ENCODE results near the gene CYP2S1.
"Not testable (repeated sequence)": the region's sequence is repeated elsewhere in the genome, so short reads cannot be mapped to it uniquely, and the experiment has no call there.

The CYP2S1 gene

DNA sequence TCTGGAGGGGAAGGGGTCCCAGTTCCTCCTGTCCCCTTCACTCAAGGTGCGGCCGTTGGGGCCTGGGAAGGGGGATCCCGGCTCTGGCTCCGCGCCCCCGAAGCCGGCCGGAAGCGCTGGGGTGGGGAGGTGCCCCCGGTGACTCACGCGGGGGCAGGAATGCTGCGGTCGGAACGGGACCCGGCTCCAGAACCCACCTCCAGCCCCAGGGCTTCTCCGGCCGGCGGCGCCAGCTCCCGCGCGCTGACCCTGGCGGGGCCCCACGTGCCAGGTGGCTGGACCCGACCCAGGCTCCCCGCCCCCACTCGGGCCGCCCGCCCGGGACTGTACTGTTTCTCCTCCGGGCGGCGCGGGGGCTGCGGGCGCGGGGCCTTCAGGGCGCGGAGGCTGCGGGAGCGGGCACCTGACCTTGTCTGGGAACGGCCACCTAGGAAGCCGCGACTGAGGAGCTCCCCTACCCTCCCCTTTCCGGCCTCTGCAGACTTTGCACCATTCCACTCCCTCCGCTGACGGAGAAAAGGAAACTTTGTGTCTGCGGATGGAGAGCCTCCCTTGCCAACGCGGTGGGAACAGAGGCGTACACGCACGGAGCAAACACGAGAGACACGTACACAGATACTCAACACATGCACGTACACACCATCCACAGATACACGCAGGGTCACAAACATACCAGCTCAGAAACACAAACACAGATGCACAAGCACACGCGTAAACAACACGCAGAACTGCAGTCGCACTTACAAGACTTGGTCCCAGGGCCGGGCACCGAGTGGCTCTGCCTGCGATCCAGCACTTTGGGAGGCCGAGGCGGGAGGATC lies 33.2 kb downstream of the CYP2S1 start:
- peak; percentile 19 for DNase-seq (ENCODE audit: low read depth)

DNA sequence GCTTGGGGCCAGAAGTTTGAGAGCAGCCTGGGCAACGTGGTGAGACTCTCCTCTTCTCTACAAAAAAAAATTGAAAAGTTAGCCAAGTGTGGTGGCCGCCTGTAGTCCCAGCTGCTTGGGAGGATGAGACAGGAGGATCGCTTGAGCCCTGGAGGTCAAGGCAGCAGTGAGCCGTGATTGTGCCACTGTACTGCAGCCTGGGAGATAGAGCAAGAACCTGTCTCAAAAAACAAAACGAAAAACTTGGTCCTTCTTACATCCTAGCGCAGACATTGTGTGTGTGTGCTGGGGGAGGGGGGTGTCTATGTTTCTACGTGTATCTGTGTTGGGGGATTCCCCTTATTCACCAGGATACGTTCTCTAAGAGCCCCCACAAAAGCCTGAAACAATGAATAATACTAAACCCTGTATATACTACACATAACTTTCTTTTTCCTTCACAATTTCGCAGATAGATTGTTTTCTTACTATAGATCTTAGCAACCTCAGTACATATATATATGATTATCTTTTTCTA lies 33.9 kb downstream of the CYP2S1 start:
- DNase-seq (ENCODE audit: low read depth) = no peak

DNA sequence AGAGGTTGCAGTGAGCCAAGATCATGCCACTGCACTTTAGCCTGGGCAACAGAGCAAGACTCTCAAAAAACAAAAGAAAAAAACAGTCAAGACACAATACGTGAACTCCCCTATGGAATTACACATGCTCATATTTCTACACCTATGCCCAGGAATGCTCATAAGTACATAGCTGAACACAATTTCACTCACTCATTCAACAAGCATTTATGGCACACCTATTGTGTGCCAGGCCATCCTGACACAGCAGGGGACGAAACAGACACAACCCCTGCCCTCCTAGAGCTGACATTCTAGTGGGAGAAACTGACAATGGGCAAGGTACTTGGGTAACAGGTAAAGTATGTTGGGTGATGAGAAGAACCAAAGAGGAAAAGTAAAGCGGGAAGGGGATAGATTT lies 35.5 kb downstream of the CYP2S1 start:
- DNase-seq (ENCODE audit: low read depth) = no peak

DNA sequence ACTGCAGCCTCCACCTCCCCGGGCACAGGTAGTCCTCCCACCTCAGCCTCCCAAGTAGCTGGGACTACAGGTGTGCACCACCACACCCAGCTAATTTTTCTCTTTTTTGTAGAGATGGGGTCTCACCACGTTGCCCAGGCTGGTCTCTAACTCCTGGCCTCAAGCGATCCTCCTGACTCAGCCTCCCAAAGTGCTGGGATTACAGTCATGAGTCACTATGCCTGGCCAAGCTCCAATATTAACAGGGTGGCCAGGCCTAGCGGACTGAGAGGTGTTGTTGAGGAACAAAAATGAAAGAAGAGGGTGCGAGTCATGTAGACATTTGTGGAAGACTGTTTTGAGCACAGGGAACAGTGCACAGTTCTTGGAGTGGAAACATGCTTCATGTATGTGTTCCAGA lies 36.3 kb downstream of the CYP2S1 start:
- not testable (repeated sequence) for DNase-seq (ENCODE audit: low read depth)

DNA sequence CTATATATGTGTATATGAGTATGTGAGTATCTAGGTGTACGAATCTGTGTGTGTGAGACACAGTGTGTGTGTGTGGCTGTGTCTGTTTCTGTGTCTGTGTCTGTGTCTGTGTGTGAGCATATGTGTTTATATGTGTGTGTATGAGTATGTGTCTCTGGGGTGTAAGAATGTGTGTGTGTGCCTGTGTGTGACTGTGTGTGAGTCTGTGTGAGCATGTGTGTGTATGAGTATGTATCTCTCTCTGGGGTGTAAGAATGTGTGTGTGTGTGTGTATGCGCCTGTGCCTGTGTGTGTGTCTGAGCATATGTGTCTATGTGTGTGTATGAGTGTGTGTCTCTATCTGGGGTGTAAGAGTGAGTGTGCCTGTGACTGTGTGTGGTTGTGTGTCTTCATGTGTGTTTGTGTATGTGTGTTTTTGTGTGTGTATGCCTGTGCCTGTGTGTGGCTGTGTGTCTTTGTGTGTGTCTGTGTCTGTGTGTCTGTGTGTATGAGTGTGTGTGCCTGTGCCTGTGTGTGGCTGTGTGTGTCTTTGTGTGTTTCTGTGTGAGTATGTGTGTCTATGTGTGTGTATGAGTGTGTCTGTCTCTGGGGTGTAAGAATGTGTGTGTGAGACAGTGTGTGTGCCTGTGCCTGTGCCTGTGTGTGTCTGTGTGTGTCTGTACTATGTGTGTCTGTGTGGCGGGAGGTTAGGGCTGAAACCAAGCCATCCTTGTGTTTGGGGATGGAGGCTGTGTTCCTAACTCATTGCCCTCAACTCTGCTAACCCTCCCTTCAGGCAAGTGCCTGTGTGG lies 37.2 kb downstream of the CYP2S1 start:
- no peak for DNase-seq (ENCODE audit: low read depth)

DNA sequence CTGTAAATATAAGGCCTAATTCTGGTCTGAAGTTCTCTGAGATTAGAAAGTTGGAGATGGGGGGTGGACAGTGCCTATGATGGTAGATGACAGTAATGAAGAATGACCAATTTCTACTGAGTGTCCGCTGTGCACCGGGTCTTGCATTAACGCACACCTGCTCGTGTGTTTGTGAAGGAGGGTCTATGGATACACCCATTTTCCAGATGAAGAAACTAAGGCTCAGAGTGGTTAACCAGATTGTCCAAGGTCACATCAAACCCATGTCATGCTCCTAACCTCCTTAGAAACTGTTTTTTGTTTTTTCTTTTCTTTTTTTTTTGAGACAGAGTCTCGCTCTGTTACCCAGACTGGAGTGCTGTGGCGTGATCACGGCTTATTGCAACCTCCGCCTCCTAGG lies 39.7 kb downstream of the CYP2S1 start:
- DNase-seq (ENCODE audit: low read depth) = no peak

DNA sequence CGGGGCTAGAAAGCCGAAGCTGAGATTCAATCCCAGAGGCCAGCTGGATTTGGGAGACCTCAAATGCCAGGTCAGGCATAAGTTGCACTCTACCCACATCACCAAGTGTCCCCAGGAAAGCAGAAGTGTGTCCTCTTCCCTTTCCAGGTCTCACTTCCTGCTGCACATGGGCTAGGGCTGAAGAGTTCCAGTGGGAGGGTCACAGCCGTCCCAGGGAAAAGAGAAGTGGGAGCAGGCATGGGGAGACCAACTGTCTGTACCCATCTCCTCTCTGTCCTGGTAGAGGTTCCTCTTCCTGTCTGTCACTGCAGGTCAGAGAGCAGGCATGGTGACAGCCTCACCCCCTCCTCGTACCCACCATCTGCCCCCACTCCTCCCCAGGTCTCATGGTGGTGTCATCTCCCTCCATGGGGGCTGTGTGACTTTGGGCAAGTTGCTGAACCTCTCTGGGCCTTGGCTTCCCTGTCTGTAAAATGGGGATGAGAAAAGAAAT lies 40.8 kb downstream of the CYP2S1 start:
- DNase-seq (ENCODE audit: low read depth) = no peak

DNA sequence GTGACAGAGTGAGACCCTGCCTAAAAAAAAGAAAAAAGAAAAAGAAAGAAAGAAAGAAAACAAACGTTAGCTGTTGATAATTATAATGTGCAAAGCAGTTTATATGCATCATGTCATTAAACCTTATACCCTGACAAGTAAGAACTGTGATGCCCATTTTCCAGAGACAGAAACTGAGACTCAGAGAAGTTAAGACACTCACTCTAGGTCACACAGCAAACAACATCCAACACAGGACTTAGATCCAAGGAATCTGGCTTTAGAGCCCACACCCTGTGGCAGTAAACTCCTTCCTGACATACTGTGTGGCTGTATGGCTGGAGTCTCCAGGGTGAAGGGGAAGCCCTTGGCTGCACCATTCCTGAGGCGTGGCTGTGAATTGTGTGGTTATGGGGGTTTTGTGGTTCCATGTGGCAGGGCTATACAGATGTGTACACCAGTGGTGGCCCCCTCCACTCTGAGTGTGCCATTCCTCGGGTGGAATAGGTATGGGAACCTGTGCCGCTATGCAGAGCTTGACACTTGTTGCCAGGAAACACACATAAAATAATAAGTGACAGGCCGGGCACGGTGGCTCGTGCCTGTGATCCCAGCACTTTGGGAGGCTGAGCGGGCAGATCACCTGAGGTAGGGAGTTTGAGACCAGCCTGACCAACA lies 41.6 kb downstream of the CYP2S1 start:
- no peak for DNase-seq (ENCODE audit: low read depth)

DNA sequence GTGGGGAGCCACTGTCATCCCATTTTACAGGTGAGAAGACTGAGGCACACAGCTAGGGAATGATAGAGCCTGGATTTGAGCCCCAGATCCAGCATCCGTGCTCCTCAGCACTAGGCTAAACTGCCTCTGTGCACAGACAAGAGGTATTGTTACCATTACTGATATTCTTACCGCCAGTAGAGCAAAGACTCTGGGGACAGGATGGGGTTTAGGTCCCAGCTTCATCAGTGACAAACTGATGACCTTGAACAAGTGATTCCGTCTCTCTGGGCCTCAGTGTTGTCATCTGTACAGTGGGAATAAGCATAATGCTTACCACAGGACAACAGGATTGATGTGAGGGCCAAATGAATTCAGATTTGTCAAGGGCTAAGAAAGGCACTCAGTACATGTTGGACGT lies 42.5 kb downstream of the CYP2S1 start:
- no peak for DNase-seq (ENCODE audit: low read depth)

DNA sequence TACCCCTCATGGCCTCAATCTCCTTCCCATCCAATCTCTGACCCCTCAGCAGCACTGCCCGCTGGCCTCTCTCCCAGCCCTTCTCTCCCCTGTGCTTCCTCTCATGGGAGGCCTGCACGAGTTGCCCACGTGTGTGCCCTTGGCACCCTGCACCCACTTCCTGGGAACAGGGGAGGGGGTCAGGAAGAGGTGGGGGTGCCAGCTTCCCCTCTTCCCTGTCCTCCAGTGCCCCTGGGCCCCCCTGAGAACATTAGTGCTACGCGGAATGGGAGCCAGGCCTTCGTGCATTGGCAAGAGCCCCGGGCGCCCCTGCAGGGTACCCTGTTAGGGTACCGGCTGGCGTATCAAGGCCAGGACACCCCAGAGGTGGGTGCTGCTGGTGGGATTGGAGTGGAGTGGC lies 45.2 kb downstream of the CYP2S1 start:
- DNase-seq (ENCODE audit: low read depth) = no peak

DNA sequence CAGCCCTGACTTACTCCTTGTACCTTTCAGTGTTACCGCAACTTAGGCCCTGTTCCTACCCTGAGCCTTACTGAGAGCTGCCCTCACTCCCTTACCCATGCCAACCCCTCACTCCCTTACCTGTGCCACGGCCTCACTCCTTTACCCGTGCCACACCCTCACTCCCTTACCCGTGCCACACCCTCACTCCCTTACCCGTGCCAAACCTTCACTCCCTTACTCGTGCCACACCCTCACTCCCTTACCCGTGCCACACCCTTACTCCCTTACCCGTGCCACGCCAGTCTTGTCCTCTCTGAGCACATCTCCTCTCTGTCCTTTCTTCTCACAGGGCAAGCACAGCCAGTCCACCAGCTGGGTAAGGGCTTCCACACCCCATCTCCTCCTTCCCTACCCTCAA lies 46.3 kb downstream of the CYP2S1 start:
- DNase-seq (ENCODE audit: low read depth) = no peak

DNA sequence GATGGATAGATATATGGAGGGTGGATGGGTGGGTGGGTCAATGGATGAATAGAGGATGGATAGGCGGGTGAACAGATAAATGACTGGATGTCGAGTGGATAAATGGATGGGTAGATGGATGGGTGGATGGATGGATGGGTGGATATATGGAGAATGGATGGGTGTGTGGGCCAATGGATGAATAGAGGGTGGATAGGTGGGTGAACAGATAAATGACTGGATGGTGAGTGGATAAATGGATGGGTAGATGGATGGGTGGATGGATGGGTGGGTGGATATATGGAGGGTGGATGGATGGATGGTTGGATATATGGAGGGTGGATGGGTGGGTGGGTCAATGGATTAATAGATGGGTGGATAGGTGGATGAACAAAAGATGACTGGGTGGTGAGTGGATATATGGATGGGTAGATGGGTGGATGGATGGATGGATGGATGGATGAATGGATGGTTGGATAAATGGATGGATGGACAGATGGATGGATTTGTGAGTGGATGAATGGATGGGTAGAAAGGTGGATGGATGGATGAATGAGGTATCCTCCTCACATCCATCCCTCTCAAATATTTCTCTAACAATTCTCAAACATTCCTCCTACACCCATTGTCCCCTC lies 47.0 kb downstream of the CYP2S1 start:
- DNase-seq (ENCODE audit: low read depth) = no peak

DNA sequence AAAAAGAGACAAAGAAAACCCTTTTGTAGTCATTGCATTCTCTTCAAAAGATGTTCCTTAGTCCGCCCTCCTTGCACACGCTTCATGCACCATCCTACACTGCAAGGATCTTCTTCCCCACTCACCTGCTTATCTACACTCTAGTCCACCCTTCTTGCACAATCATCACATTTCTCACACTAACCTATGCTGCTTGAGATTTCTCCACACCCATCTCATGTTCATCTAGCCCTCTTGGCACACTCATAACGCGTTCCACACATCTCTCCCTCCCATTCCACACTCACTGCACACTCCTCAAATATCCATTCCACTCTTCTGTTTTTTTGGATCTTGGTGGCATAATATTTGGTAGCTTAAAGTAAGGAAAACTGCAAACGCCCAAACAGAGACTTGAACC lies 48.8 kb downstream of the CYP2S1 start:
- no peak for DNase-seq (ENCODE audit: low read depth)

DNA sequence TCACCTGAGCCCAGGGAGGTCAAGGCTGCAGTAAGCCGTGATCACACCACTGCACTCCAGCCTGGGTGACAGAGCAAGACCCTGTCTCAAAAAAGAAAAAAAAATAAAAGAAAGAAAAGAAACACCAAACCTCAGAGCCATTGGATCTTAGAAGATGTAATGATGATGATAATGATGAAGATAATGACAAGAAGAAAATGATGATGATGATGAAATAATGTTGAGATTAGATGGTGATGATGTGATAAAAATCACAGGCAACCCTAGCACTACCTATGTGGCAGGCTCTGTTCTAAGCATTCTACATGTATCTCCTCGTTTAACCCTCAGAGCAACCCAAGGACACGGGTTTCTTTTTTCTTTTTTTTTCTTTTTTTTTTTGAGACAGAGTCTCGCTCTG lies 51.1 kb downstream of the CYP2S1 start:
- DNase-seq (ENCODE audit: low read depth) = no peak

DNA sequence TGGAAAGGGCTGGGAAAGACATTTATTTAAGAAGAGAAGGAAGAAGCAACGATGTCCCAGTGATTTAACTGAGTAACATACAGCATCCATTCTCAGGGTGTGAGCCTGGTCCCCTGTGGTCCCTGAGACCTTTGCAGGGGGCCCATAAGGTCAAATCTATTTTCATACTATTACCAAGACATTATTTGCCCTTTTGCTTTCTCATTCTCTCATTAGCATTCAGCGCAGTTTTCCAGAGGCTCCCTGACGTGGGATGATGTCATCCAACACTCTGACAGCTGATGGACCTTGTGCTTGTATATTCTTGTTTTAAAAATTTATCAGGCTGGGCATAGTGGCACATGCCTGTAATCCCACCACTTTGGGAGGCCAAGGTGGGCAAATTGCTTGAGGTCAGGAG lies 52.8 kb downstream of the CYP2S1 start:
- no peak for DNase-seq (ENCODE audit: low read depth)

DNA sequence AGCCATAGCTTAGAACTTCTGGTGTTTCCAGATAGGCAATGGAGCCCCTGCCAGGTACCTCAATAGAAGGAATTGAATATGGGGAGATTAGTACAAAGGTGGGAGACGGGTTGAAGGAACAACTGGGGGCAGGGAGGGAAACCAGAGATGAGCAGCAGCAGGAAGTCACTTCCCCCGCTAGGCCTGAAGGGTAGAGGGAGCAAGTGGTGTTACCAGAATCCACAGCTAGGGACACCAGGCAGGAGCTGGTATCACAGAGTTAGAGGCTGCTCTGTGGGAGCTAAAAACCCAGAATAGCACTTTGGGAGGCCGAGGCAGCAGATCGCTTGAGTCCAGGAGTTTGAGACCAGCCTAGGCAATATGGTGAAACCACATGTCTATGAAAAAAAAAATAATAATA lies 55.9 kb downstream of the CYP2S1 start:
- no peak for DNase-seq (ENCODE audit: low read depth)

DNA sequence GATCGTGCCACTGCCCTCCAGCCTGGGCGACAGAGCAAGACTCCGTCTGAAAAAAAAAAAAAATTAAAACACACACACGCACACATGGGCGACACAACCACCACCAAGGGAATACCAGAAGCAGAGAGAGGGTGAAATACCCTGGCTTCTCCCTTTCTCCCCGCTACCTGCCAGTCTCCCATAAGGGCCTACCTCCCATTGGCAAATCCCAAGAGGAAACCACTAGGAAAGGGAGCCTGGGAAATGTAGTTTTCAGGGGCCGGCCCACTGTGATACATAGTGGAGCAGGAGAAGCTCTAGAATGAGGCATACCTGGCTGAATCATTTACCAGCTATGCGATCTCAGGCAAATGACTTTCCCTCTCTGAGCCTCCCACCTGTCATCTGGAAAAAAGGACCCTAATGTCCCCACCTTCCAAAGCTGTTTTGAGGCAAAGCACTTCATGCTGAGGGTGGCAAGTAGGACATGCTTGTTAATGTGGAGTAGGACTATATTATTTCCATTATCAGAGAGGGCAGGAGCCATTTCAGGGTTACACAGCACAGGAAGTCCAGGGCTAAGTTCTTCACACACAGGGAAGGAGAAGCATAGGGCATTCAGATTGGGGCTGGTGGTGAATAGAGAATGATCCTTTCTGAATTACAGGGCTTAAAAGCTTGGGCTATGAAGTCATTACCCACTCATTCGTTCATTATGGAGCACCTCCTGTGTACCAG lies 56.8 kb downstream of the CYP2S1 start:
- no peak for DNase-seq (ENCODE audit: low read depth)

DNA sequence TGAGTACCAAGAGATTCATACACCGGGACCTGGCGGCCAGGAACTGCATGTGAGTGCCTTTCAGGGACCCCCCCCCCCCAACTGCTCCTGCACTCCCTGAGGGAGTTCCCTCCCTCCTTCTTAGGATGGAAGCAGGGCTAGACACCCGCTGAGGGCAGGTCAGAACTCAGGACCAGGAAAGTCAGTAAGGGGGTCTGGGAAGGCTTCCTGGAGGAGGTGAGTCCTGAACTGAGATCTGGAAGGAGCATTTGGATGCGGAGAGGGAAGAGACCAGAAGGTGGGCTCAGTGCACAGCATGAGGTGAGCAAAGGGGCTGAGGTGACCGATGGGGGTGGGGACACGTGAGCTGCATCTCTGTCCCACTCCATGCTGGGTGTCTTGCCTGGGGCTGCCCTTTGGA lies 60.6 kb downstream of the CYP2S1 start:
- no peak for DNase-seq (ENCODE audit: low read depth)

DNA sequence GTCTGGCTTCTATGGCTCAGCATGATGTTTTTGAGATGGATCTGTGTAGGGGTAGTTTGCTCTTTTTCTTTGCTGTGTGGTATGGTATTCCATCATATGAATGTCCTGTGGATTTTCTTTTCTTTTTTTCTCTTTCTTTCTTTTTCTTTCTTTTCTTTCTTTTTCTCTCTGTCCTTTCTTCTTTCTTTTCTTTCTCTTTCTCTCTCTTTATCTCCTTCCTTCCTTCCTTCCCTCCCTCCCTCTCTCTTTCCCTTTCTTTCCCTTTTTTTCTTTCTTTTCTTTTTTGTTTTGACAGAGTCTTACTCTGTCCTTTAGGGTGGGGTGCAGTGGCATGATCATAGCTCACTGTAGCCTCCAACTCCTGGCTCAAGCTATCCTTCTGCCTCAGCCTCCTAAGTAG lies 62.2 kb downstream of the CYP2S1 start:
- no peak for DNase-seq (ENCODE audit: low read depth)
